Thyroid gland (tissue), 4 donors: Measurements from ENCODE around the gene HP1BP3.

ENCODE experiments used
- CTCF ChIP-seq, 6 experiments: fragments of 200-600 bp in 3 of 6; fragments of 450-650 bp in 3 of 6; sonication (generic) in 3 of 6; IDR thresholded peaks; one replicate each; pipeline ENCODE4 v1.5.1; 2016 to 2019; ENCODE audit warnings: antibody characterized with exemption in 6 of 6, mild to moderate bottlenecking in 2 of 6, inconsistent platforms in 1 of 6, moderate library complexity in 1 of 6
- POLR2A ChIP-seq, 2 donors: fragments of 450-650 bp; IDR thresholded peaks; one replicate each; pipeline ENCODE4 v1.6.1; 2017; ENCODE audit warnings: antibody characterized with exemption in 2 of 2, mild to moderate bottlenecking in 2 of 2, moderate library complexity in 1 of 2

- TF ChIP-seq CTCF (IDR thresholded peaks at IDR 0.05): no peak
- TF ChIP-seq POLR2A (IDR thresholded peaks at IDR 0.05): no peak
Observed at GRCh38 chr1:20719871-20720620, 67.1 kb downstream of the HP1BP3 start.
